Measurements from ENCODE around the gene TMED3. TPM values are rescaled to one million over a fixed set of nuclear protein-coding genes. Genes with fewer than 3 reads are reported as not detected.

The TMED3 gene
- total and polyA plus RNA-seq, 2 experiments from 2014 or later, result 178 to 204 TPM

DNA sequence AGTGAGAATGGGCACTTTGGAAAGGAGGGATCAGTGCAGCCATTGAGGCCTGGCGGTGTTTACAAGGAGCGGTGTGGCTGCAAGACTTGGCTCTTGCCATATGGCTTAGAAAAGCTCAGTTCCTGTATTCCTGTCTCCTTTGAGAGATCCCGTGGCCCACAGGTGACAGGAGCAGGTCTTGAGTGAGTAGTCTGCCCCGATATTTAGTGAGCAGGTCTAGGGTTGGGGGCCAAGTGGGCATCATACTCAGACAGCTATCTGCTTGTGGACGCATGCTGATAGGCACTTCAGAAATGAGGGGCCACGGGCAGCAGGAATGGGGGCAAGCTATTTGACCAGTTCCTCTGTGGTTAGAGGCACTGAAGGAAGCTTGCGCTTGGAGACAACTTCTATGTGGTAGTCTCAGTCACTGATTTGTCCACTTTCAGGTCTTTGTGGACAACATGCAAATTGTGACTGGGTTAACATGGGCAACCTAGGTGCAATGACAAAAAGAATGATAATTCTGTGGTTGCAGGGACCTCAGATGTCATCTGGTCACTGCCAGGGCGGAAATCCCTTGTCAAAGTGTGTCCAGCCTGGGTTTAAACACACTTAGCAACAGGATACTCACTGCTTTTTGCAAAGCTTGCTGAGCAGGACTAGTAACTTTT lies 1.1 kb downstream of the TMED3 start:
- no peaks in the 10 kb centered on the region for H3K9me3 ChIP-seq (ENCODE audit: low read depth)
- TF ChIP-seq EZH2 (IDR thresholded peaks at IDR 0.05; ENCODE audit: borderline replicate concordance) (no peak), EZH2phosphoT487 (IDR thresholded peaks at IDR 0.05; ENCODE audit: low read depth, severe bottlenecking, unreplicated experiment) (no peak)
- TF ChIP-seq, protein P1, sequence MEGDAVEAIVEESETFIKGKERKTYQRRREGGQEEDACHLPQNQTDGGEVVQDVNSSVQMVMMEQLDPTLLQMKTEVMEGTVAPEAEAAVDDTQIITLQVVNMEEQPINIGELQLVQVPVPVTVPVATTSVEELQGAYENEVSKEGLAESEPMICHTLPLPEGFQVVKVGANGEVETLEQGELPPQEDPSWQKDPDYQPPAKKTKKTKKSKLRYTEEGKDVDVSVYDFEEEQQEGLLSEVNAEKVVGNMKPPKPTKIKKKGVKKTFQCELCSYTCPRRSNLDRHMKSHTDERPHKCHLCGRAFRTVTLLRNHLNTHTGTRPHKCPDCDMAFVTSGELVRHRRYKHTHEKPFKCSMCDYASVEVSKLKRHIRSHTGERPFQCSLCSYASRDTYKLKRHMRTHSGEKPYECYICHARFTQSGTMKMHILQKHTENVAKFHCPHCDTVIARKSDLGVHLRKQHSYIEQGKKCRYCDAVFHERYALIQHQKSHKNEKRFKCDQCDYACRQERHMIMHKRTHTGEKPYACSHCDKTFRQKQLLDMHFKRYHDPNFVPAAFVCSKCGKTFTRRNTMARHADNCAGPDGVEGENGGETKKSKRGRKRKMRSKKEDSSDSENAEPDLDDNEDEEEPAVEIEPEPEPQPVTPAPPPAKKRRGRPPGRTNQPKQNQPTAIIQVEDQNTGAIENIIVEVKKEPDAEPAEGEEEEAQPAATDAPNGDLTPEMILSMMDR (IDR thresholded peaks at IDR 0.05; ENCODE audit: poor library complexity), result no peak
- H3K27me3 ChIP-seq, result peaks cover 24% of the 10 kb centered on the region
- peak overlapping the region; percentile 83 for H3K27ac ChIP-seq
- no peaks in the 10 kb centered on the region for H3K9me2 ChIP-seq (replicated peaks; ENCODE audit: insufficient read depth)
- H2AFZ ChIP-seq, result peak overlapping the region; percentile 96
- no peaks in the 10 kb centered on the region for H3K36me3 ChIP-seq (replicated peaks; ENCODE audit: insufficient read depth, low read depth)
- peaks cover 10% of the 10 kb centered on the region for H3K4me1 ChIP-seq (ENCODE audit: insufficient read depth)
- no peak for DNase-seq (ENCODE audit: low spot score)
- H4K20me1 ChIP-seq (ENCODE audit: insufficient read depth, poor library complexity, severe bottlenecking), result no peaks in the 10 kb centered on the region
- peak overlapping the region; percentile 90 for H3K4me3 ChIP-seq
- H3K79me2 ChIP-seq, result peaks cover 44% of the 10 kb centered on the region
- 69% methylated on average over 8 of the region's 8 CpGs for WGBS (ENCODE audit: low lambda C conversion rate, missing lambda C conversion rate)
- peak overlapping the region; percentile 96 for H3K4me2 ChIP-seq

DNA sequence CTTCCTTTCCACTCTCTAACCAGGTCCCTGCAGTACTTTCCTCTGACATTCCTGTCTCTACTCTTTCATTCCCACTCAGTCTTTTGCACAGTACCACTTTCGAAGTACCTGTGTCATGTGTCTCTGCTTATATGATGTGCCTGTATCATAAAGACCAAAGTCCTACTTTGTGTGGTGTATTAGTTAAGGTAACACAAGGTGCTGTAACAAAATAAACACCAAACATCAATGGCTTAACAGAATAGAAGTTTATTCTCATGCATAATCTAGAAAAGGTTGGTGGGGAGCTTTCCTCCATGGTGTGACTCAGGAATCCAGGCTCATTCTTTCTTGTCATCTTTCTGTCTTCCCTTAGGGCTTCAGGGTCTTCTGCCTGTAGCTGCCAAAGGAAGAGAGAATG lies 3.3 kb downstream of the TMED3 start:
- H2AFZ ChIP-seq, result no peak overlapping the region
- H3K4me1 ChIP-seq (ENCODE audit: insufficient read depth), result peaks cover 10% of the 10 kb centered on the region
- no peaks in the 10 kb centered on the region for H4K20me1 ChIP-seq (ENCODE audit: insufficient read depth, poor library complexity, severe bottlenecking)
- no peaks in the 10 kb centered on the region for H3K9me3 ChIP-seq (ENCODE audit: low read depth)
- H3K27me3 ChIP-seq, result peaks cover 6% of the 10 kb centered on the region
- WGBS (ENCODE audit: low lambda C conversion rate, missing lambda C conversion rate), result 100% methylated on average over 1 of the region's 1 CpG
- H3K79me2 ChIP-seq, result peaks cover 47% of the 10 kb centered on the region
- no peaks in the 10 kb centered on the region for H3K9me2 ChIP-seq (replicated peaks; ENCODE audit: insufficient read depth)
- H3K36me3 ChIP-seq (replicated peaks; ENCODE audit: insufficient read depth, low read depth), result no peaks in the 10 kb centered on the region
- H3K4me3 ChIP-seq, result no peak overlapping the region
- no peak overlapping the region for H3K4me2 ChIP-seq
- no peak overlapping the region for H3K27ac ChIP-seq
- TF ChIP-seq, protein P1 (IDR thresholded peaks at IDR 0.05; ENCODE audit: poor library complexity), result no peak
- TF ChIP-seq EZH2 (IDR thresholded peaks at IDR 0.05; ENCODE audit: borderline replicate concordance) (no peak), EZH2phosphoT487 (IDR thresholded peaks at IDR 0.05; ENCODE audit: low read depth, severe bottlenecking, unreplicated experiment) (no peak)
- DNase-seq (ENCODE audit: low spot score), result no peak

DNA sequence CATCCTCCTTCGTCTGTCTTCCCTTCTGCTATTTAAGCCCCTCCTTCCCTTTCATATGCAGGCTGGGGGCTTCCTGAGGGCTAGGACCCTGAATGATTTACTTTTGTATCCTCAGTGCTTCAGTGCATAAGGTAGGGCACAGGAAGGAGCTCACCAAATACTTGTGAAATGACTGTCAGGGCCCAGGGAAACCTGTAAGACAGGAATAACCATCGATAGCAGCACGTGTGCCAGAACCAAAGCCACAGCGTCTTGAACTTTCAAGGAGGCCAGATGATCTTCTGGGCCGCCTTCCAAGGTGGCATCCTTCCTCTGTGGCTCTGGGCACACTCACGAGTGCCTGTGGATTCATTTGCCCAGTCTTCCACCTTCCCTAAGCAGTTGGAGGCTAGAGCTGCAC lies 3.9 kb downstream of the TMED3 start:
- Histone ChIP-seq H3K4me1 (ENCODE audit: insufficient read depth) (peaks cover 10% of the 10 kb centered on the region), H3K27me3 (peaks cover 4% of the 10 kb centered on the region), H3K4me2 (no peak overlapping the region), H3K4me3 (no peak overlapping the region), H3K9me2 (replicated peaks; ENCODE audit: insufficient read depth) (no peaks in the 10 kb centered on the region), H4K20me1 (ENCODE audit: insufficient read depth, poor library complexity, severe bottlenecking) (no peaks in the 10 kb centered on the region), H3K79me2 (peaks cover 47% of the 10 kb centered on the region), H2AFZ (no peak overlapping the region), H3K27ac (no peak overlapping the region), H3K9me3 (ENCODE audit: low read depth) (no peaks in the 10 kb centered on the region), H3K36me3 (replicated peaks; ENCODE audit: insufficient read depth, low read depth) (no peaks in the 10 kb centered on the region)
- WGBS (ENCODE audit: low lambda C conversion rate, missing lambda C conversion rate), result 86% methylated on average over 6 of the region's 6 CpGs
- DNase-seq (ENCODE audit: low spot score), result no peak
- TF ChIP-seq, protein P1 (IDR thresholded peaks at IDR 0.05; ENCODE audit: poor library complexity), result no peak
- no peak for TF ChIP-seq EZH2 (IDR thresholded peaks at IDR 0.05; ENCODE audit: borderline replicate concordance)
- TF ChIP-seq EZH2phosphoT487 (IDR thresholded peaks at IDR 0.05; ENCODE audit: low read depth, severe bottlenecking, unreplicated experiment), result no peak

All from hepatocyte (in vitro differentiated cells).